Amygdala (tissue), 56 donors: Measurements from ENCODE around the gene RIT2.
A peak's percentile ranks its signal among the peaks of the same experiment; 100 is the strongest.

Experiments
- DNase-seq, 56 donors: peaks; one replicate each; lab custom pipeline; 2025; lab: John Stamatoyannopoulos, UW

Gene RIT2

DNA sequence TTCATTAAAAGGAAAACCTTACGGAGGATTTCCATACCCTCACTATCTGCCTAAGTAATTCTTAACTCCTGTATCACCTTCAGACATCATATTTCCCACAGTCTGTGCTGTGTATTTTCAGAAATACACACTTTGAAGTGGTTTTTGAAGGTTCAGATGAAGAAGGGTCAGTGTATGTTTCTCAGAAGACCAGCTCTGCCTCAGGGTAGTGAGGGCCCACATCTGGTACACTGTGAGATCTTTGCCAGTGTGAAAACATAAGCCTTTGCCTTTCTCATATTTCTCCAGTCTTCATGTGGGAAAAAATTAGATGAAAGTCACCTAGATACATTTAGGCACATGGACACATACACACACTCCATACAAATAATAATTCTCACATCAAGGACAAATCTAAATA is 408.4 kb downstream of the RIT2 start:
- no peak for DNase-seq

DNA sequence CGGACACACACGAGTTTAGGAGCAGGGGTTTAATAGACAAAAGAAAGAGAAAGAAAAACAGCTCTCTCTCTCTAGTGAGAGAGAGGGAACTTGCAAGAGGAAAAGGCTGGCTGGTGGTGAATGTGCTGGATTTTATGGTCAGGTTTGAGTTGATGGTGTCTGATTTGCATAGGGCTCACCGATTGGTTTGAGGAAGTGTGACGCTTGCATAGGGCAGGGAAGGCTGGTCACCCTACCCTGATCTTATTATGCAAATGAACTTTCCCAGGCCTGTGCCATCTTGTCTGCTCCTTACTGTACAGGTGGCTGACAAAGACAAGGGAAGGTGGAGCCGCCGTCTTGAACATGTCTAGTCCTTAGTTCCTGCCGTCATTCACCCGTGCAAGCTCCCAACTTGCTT is 408.9 kb downstream of the RIT2 start:
- DNase-seq = peak in 1 of 56 donors; percentile 0

DNA sequence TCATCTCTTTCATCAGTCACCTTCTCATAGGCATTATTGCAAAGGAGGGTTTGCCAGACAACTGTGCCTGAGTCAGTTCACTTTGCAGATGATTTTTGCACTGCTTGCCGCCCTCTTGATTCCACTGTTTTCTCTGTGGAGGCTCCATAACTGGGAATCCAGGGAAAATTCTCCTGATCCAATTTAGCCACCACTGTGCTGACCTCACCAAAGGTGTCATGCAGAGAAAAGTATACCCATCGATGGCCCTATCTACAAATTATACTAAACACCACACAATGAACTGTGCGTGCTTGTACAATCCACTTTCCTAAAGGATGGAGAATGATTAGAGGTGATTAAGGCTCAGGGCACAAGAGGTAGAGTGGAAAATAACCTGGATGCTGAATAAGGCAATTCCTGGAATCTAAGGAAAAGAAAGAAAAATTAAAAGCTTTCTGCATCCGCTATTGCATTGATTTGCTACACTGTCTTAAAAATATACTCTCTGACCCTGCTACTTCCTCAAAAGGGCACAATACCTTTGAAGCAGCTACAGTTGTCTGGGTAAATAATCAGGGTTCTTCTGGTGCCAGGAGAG is 409.4 kb downstream of the RIT2 start:
- no peak for DNase-seq
